ENCODE results near the gene DCST2. TPM values are rescaled to one million over a fixed set of nuclear protein-coding genes. Genes with fewer than 3 reads are reported as not detected.

The DCST2 gene
- polyA plus RNA-seq, 2 of the 4 experiments (the other 2 are of a cell fraction), result 0.23 to 1.0 TPM

DNA sequence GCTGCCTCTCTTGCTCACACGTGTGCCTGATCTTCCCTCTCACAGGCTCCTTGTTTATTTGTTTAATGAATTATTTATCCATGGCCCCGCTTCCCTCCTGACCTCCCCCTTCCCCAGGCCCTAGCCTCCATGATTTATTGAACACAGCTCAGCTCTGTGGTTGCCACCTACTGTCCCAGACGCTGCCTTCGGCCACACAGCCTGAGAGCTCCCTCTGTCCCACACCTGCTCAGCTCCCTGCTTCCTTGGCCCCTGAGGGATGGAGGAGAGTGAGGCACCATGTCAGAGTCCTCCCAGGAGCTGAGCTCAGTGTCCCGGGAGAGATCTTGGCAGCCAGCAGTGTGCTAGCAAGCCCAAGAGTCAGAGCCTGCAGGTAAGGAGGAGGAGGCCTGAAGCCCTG lies 42.0 kb upstream of the DCST2 start:
- no peak overlapping the region for H3K27ac ChIP-seq
- no peak for DNase-seq (ENCODE audit: low read depth in 1 of 2, low spot score in 1 of 2)
- ChIA-PET POLR2A (no interaction called here), CTCF (interaction anchor here (0.5 to 27.3 kb wide), 7 partner anchors 9 to 515 kb away, joined by 3 to 350 read pairs (median 6); partner anchors contain the start of genes ADAM15, EFNA4 and KRTCAP2)
- no peak for ATAC-seq
- H3K4me1 ChIP-seq, result peaks cover 25% of the 10 kb centered on the region
- no peak for TF ChIP-seq HEYL (CRISPR knock-in tag; IDR thresholded peaks at IDR 0.05)
- no peak for TF ChIP-seq ESRRA (IDR thresholded peaks at IDR 0.05; ENCODE audit: borderline replicate concordance, low read length)
- no peak for TF ChIP-seq PHF8 (IDR thresholded peaks at IDR 0.05; ENCODE audit: borderline replicate concordance, low read depth)
- no peak for TF ChIP-seq NR3C1 (IDR thresholded peaks at IDR 0.05)
- TF ChIP-seq CBX8 (IDR thresholded peaks at IDR 0.05), result no peak
- no peak for TF ChIP-seq FOXS1 (CRISPR knock-in tag; IDR thresholded peaks at IDR 0.05)
- TF ChIP-seq, protein P1, sequence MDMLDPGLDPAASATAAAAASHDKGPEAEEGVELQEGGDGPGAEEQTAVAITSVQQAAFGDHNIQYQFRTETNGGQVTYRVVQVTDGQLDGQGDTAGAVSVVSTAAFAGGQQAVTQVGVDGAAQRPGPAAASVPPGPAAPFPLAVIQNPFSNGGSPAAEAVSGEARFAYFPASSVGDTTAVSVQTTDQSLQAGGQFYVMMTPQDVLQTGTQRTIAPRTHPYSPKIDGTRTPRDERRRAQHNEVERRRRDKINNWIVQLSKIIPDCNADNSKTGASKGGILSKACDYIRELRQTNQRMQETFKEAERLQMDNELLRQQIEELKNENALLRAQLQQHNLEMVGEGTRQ (IDR thresholded peaks at IDR 0.05), result no peak
- TF ChIP-seq, protein P2, sequence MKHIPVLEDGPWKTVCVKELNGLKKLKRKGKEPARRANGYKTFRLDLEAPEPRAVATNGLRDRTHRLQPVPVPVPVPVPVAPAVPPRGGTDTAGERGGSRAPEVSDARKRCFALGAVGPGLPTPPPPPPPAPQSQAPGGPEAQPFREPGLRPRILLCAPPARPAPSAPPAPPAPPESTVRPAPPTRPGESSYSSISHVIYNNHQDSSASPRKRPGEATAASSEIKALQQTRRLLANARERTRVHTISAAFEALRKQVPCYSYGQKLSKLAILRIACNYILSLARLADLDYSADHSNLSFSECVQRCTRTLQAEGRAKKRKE (CRISPR knock-in tag; IDR thresholded peaks at IDR 0.05; ENCODE audit: low read depth), result no peak
- no peak for TF ChIP-seq HOXB5 (CRISPR knock-in tag; IDR thresholded peaks at IDR 0.05)
- H3K9me3 ChIP-seq, result no peaks in the 10 kb centered on the region
- 53% methylated on average over 5 of the region's 5 CpGs for WGBS (ENCODE audit: missing lambda C conversion rate)
- FAIRE-seq, result no peak
- H3K4me3 ChIP-seq, result no peak overlapping the region
- no peak overlapping the region for H3K4me2 ChIP-seq

DNA sequence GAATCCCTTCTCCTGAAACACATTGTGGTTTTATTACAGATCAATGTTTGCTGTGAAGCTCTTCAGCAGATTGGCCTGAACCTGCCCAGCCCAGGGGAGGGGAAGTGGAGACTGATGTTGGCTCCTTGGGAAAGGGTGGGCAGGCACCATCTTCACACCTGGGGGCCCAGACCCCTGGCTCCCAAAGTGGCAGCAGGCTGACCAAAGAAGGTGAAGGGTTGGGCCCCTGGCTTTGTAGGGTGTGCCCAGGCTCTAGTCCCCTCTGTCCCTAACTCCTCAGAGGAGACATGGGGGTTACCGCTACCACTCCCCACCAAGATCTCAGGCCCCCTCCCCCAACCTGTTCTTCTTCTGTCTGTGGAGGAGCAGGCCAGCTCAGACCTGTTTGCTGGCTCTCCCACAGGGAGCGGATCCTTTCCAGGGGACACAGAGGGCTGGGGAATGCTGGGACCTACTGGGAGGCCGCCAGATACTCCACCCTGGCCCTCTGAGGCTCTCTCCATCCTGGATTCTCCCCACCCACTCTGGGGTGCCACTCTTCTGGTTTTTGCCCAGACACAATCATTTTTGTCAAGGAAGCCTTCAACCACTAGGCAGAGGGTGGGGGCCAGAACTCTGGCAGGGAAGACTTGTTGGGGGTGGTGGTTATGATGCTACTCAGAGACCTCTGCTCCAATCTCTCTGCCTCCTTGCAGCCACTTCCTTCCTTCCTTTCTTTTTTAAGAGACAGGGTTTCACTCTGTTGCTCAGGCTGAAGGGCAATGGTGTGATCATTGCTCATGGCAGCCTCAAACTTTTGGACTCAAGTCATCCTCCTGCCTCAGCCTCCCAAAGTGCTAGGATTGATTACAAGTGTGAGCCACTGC lies 40.0 kb upstream of the DCST2 start:
- ATAC-seq (no peak), FAIRE-seq (no peak), DNase-seq (ENCODE audit: low read depth in 1 of 2, low spot score in 1 of 2) (no peak)
- H3K4me2 ChIP-seq, result no peak overlapping the region
- ChIA-PET POLR2A (no interaction called here), CTCF (interaction anchor here (17.9 to 27.3 kb wide), 2 partner anchors 11 to 15 kb away, joined by 319 to 350 read pairs; partner anchors contain the start of genes ADAM15 and EFNA4)
- no peak overlapping the region for H3K4me3 ChIP-seq
- H3K4me1 ChIP-seq, result 0 out of 3 replicates have a peak, but pooled peaks cover 15% of the 10 kb centered on the region
- whole genome bisulfite sequencing (ENCODE audit: missing lambda C conversion rate), result 96% methylated on average over 3 of the region's 3 CpGs
- no peak for TF ChIP-seq ZC3H11A (IDR thresholded peaks at IDR 0.05)
- no peak for TF ChIP-seq JUNB (IDR thresholded peaks at IDR 0.05)
- TF ChIP-seq EP300 (IDR thresholded peaks at IDR 0.05), result no peak
- no peak for TF ChIP-seq POLR2A (IDR thresholded peaks at IDR 0.05; ENCODE audit: low read length)
- TF ChIP-seq FOSB (CRISPR knock-in tag; IDR thresholded peaks at IDR 0.05), result no peak
- TF ChIP-seq HDAC2 (IDR thresholded peaks at IDR 0.05), result no peak
- TF ChIP-seq CHD4 (IDR thresholded peaks at IDR 0.05; ENCODE audit: borderline replicate concordance), result no peak
- no peak for TF ChIP-seq RCOR1 (IDR thresholded peaks at IDR 0.05; ENCODE audit: low read depth, low read length)
- TF ChIP-seq KDM1A (IDR thresholded peaks at IDR 0.05; ENCODE audit: low read depth), result no peak
- TF ChIP-seq, protein P3, sequence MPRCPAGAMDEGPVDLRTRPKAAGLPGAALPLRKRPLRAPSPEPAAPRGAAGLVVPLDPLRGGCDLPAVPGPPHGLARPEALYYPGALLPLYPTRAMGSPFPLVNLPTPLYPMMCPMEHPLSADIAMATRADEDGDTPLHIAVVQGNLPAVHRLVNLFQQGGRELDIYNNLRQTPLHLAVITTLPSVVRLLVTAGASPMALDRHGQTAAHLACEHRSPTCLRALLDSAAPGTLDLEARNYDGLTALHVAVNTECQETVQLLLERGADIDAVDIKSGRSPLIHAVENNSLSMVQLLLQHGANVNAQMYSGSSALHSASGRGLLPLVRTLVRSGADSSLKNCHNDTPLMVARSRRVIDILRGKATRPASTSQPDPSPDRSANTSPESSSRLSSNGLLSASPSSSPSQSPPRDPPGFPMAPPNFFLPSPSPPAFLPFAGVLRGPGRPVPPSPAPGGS (IDR thresholded peaks at IDR 0.05), result no peak
- TF ChIP-seq RARB (CRISPR knock-in tag; IDR thresholded peaks at IDR 0.05), result no peak
- TF ChIP-seq TFCP2L1 (CRISPR knock-in tag; IDR thresholded peaks at IDR 0.05), result no peak
- TF ChIP-seq MAZ (IDR thresholded peaks at IDR 0.05; ENCODE audit: borderline replicate concordance, low read depth, low read length), result no peak
- TF ChIP-seq ZFP36 (IDR thresholded peaks at IDR 0.05; ENCODE audit: borderline replicate concordance, partially characterized antibody), result no peak
- TF ChIP-seq CBX8 (IDR thresholded peaks at IDR 0.05), result no peak
- no peak for TF ChIP-seq MAFK (IDR thresholded peaks at IDR 0.05; ENCODE audit: partially characterized antibody)
- TF ChIP-seq NPAS2 (CRISPR knock-in tag; IDR thresholded peaks at IDR 0.05; ENCODE audit: borderline replicate concordance), result no peak
- no peak overlapping the region for H3K27ac ChIP-seq
- H3K9me3 ChIP-seq, result no peaks in the 10 kb centered on the region

Data from A549 (cell line).